GM18499 (cell line): ENCODE measurements around the gene CELF5.
"Not testable (repeated sequence)": the region's sequence is repeated elsewhere in the genome, so short reads cannot be mapped to it uniquely, and the experiment has no call there.

ENCODE experiments used
- ATAC-seq: cut with Tn5 transposase; IDR thresholded peaks from one replicate; pipeline ENCODE4 v1.9.1; 2021; ENCODE audit warnings: moderate number of reproducible peaks; ENCODE audit not compliant: insufficient read depth, unreplicated experiment

The CELF5 gene

GRCh38 chr19:3285647-3286176, 61.3 kb downstream of the CELF5 start:
- no peak for ATAC-seq

GRCh38 chr19:3287814-3288213, 63.4 kb downstream of the CELF5 start:
- no peak for ATAC-seq

GRCh38 chr19:3288437-3288836, 64.0 kb downstream of the CELF5 start:
- ATAC-seq: not testable (repeated sequence)

- no peak for ATAC-seq
These were observed 65.6 kb downstream of the CELF5 start for GRCh38 chr19:3289971-3290569.

DNA sequence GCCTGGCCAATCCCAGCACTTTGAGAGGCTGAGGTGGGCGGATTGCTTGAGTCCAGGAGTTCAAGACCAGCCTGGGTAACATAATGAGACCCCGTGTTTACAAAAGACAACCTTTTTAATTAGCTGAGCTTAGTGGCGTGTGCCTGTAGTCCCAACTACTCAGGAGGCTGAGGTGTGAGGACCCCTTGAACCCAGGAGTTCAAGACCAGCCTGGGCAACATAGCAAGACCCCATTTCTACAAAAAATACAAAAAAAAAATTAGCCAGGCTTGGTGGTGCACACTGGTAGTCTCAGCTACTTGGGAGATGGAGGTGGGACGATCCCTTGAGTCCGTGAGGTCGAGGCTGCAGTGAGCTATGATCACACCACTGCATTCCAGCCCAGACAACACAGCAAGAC, 66.4 kb downstream of the CELF5 start:
- ATAC-seq: not testable (repeated sequence)

GRCh38 chr19:3291644-3292043, 67.2 kb downstream of the CELF5 start:
- ATAC-seq: no peak

GRCh38 chr19:3292958-3293529, 68.6 kb downstream of the CELF5 start:
- ATAC-seq: no peak

- no peak for ATAC-seq
These were observed 69.1 kb downstream of the CELF5 start for GRCh38 chr19:3293560-3293959.

DNA sequence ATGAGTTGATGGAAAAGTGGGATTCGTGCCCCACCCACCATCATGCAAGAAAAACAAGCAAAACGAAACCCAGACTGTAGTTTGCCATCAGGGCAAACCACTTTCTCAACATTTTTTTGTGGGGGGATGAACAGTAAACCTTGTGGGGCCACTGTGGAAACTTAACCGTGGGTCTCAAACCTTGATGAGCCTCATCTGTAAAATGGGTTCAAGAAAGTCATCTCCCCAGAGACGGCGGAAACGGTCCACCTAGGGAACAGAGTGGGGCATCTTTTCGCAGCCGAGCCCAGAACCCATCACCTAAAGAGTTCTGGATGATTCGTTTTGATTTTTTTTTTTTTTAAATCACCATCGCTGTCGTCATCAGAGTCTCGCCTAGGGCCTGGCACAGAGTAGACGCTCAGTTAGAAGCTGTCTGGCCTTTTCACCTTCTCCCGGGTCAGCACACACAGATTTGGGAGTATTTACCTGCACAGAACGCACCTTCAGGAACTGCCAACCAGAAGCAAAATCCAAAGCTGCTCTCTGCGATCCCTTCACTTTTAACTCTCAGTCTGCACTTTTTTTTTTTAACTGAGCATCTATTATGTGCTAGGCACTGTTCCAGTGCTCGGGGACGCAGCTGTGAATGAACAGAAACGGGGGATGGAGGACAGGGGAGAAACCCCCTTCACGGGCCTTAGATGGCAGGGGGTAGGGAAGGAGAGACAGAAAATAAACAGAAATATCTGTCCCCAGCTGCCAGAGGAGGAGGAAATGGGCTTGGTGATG, 69.8 kb downstream of the CELF5 start:
- no peak for ATAC-seq

DNA sequence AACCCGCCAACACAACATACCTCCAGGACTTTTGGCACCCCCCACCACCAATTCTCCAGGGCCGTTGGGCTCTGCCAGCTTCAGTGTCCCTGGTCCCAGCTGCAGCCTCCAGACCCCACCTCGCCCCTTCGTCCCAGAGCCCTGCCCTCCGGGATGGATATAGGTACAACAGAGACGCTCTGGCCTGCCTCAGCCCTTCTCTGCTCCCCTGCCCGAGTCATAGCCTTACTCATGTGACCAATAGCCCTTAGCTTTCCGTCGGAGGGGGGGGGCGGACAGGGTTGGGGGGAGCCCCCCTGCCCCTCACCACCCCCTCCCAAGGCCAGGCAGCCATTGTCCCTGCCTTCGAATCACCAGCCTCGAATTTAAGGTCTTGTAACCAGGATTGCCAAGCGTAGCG, 71.1 kb downstream of the CELF5 start:
- ATAC-seq: no peak

DNA sequence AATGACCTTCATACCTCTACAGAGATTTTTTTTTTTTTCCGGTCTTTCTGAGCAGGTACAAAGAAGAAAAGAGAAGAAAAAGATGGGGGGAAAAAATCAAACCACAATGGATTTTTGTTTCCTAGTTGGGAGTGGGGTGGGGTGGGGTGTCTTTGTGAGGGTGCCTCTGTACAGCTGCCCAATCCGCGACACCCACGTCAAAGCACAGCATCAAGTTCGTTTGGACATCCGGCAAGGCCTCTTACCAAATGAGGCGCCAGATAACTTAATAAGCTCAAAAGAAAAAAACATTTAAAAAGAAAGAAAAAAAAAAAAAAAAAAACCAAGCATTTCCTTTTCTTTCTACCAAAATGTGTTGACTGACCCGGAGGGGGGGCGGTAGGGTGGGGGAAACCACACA, 71.6 kb downstream of the CELF5 start:
- ATAC-seq: no peak

DNA sequence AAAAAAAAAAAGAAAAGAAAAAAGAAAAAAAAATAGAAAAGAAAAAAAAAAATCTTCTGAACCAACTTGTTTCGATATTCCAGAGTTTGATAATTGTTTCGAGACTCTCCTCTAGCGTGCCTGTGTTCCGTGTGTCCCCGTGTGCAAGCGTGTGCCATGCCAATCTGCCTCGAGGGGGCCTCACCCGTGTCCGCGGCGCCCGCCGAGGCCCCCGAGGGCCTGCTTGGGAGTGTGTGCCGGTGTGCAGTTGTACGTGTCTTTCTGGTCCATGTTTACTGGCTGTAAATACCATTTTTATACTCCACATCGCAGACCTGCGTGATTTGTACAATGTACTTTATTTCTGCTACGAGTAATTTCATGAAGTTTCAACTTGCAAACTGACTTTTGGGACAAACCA, 72.0 kb downstream of the CELF5 start:
- ATAC-seq: no peak

DNA sequence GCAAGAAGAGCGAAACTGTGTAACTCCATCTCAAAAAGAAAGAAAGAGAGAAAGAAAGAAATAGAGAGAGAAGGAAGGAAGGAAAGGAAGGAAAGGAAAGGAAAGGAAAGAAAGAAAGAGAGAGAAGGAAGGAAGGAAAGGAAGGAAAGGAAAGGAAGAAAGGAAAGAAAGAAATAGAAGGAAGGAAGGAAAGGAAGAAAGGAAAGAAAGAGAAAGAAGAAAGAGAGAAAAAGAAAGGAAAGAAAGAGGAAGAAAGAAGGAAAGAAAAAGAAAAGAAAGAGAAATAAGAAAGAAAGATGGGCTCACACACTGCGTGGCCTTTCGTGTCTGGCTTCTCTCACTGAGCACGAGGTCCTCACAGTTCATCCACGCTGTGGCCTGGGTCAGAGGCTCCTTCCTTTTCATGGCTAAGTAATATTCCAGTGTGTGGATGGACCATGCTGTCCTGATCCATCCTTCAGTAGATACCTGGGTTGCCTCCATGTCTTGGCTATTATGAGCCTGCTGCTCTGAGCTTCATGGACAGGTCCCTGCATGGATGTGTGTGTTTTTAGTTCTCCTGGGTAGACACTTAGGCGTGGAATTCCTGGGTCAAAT, 74.5 kb downstream of the CELF5 start:
- ATAC-seq: no peak

DNA sequence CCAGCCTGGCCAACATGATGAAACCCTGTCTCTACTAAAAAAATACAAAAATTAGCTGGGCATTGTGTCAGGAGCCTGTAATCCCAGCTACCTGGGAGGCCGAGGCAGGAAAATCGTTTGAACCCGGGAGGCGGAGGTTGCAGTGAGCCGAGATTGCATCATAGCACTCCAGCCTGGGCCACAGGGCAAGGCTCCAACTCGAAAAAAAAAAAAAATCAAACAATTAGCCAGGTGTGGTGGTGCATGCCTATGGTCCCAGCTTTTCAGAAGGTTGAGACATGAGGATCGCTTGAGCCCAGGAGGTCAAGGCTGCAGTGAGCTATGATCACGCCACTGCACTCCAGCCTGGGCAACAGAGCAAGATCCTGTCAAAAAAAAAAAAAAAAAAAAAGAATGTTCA, 76.1 kb downstream of the CELF5 start:
- not testable (repeated sequence) for ATAC-seq

DNA sequence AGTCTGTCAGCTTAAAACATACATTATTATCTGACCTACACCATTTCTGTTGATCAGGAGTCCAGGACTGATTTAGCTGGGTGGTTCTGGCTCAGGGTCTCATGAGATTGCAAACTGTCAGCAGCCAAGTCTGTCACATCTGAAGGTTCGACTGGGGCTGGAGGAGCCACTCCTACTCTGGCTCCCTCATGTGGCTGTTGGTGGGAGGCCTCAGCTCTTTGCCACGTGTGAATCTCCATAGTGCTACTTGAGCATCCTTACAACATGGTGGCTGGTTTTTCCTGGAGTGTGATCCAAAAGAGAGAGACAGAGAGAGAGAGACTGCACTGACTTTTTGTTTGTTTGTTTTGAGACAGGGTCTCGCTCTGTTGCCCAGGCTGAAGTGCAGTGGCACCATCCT, 78.3 kb downstream of the CELF5 start:
- ATAC-seq: no peak

GRCh38 chr19:3304871-3305423, 80.5 kb downstream of the CELF5 start:
- no peak for ATAC-seq

DNA sequence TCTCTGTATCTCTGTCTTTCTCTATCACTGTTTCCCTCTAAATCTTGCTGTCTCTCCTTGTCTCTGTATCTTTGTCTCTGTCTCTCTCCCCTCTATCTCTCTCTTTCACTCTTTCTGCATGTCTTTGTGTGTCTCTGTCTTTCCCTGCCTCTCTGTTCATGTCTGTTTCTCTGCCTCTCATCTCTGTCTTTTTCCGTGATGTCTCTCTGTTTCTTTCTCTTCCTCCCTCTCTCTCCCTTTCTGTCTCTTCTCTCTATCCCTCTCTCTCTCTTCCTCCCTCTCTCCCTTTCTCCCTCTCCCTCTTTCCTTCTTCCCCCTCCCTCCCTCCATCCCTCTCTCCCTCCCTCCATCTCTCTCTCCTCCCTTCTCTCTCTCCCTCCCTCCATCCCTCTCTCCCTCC, 85.3 kb downstream of the CELF5 start:
- no peak for ATAC-seq

- no peak for ATAC-seq
These were observed 85.8 kb downstream of the CELF5 start for GRCh38 chr19:3310280-3310679.

DNA sequence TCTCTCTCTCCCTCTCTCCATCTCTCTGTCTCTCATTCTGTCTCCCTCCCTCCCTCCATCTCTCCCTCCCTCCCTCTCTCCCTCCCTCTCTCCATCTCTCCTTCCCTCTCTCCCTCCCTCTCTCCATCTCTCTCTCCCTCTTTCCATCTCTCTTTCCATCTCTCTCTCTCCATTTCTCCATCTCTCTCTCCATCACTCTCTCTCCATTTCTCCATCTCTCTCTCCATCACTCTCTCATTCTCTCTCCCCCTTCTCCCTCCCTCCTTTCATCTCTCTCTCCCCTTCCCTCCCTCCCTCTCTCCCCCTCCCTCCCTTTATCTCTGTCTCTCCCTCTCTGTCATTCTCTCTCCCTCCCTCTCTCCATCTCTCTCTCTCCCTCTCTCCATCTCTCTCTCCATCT, 86.2 kb downstream of the CELF5 start:
- no peak for ATAC-seq

DNA sequence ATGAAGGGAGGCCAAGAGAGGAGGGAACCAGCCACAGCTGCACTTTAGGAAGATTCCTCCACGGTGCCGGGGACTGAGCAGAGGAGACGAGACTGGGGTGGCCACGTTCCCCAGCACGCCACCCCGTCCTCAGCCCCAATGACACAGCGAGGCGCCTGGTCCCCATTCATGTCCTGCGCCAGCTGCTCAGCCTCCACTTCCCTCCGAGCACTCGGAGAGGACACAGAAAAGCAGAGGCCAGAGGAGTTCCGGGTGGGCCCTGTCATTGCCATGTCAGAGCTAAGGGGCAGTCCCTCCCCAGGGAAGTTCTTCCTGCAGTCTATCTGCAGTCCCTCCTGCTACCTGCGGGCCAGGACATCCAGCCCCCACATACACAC, 88.7 kb downstream of the CELF5 start:
- ATAC-seq: no peak
